A673 (cell line): Measurements from ENCODE around the gene MAEA. TPM values are rescaled to one million over a fixed set of nuclear protein-coding genes. Genes with fewer than 3 reads are reported as not detected.
"Not testable (repeated sequence)": the region's sequence is repeated elsewhere in the genome, so short reads cannot be mapped to it uniquely, and the experiment has no call there.

Experiments
- BruUV-seq: library from RNA; stranded (reverse); fragments of 400-500 nt; replicated peaks from 2 replicates; lab custom pipeline; 2021; lab: Mats Ljungman, UMichigan
- CTCF ChIA-PET: fragments of 300-600 bp; sonication (Branson Sonifier 250); formaldehyde crosslinking; loops from one replicate; lab custom pipeline; 2022; ENCODE audit warnings: antibody characterized with exemption; lab: Charles Lee
- POLR2A ChIA-PET: fragments of 300-600 bp; sonication (Branson Sonifier 250); formaldehyde crosslinking; loops from one replicate; lab custom pipeline; 2022; ENCODE audit warnings: antibody characterized with exemption; ENCODE audit not compliant: low non-redundant PET; lab: Charles Lee
- DNase-seq: peaks from one replicate; pipeline ENCODE4 v3.0.0-alpha.2; 2015; ENCODE audit warnings: low spot score
- H3K27ac ChIP-seq: fragments of 200-600 bp; sonication (generic); 2 replicates; pipeline ENCODE4 v1.5.1; 2016; ENCODE audit warnings: mixed run types, low read depth, mild to moderate bottlenecking, mixed read lengths, antibody characterized with exemption, low read length; ENCODE audit not compliant: poor library complexity, severe bottlenecking
- H3K27me3 ChIP-seq: fragments of 200-600 bp; sonication (generic); replicated peaks from 2 replicates; pipeline ENCODE4 v1.6.1; 2017; ENCODE audit warnings: mixed run types, low read depth, mild to moderate bottlenecking, mixed read lengths, antibody characterized with exemption, low read length; ENCODE audit not compliant: insufficient read depth, poor library complexity
- H3K36me3 ChIP-seq: fragments of 200-600 bp; sonication (generic); 2 replicates; pipeline ENCODE4 v1.6.1; 2016; ENCODE audit warnings: mixed run types, mild to moderate bottlenecking, mixed read lengths, antibody characterized with exemption, low read length; ENCODE audit not compliant: insufficient read depth, poor library complexity, severe bottlenecking
- H3K4me1 ChIP-seq: fragments of 200-600 bp; sonication (generic); 2 replicates; pipeline ENCODE4 v1.6.1; 2017; ENCODE audit warnings: mixed run types, mild to moderate bottlenecking, mixed read lengths, antibody characterized with exemption, low read length; ENCODE audit not compliant: insufficient read depth, poor library complexity, severe bottlenecking
- H3K4me3 ChIP-seq: fragments of 200-600 bp; sonication (generic); 2 replicates; pipeline ENCODE4 v1.5.1; 2016; ENCODE audit warnings: low read depth, mixed run types, mild to moderate bottlenecking, mixed read lengths, low read length; ENCODE audit not compliant: poor library complexity, severe bottlenecking
- H3K9me3 ChIP-seq: fragments of 200-600 bp; sonication (generic); 2 replicates; pipeline ENCODE4 v1.6.1; 2016; ENCODE audit warnings: mixed run types, low read depth, mild to moderate bottlenecking, mixed read lengths, antibody characterized with exemption, low read length; ENCODE audit not compliant: poor library complexity, severe bottlenecking
- CTCF ChIP-seq: fragments of 300-800, 200-600 bp; sonication (generic); conservative IDR thresholded peaks from 2 replicates; pipeline ENCODE4 v1.5.1; 2017; ENCODE audit warnings: low read depth, mild to moderate bottlenecking, antibody characterized with exemption, low read length, moderate library complexity, mixed read lengths
- EZH2 ChIP-seq: fragments of 200-600 bp; sonication (generic); IDR thresholded peaks from 2 replicates; pipeline ENCODE4 v1.6.1; 2017; ENCODE audit warnings: borderline replicate concordance, low read depth, mild to moderate bottlenecking, mixed read lengths, antibody characterized with exemption, low read length; ENCODE audit not compliant: poor library complexity, severe bottlenecking
- intact Hi-C: fragments of 100-400 bp; cut with micrococcal nuclease; formaldehyde crosslinking; loops from one replicate; pipeline ENCODE4 v1.10.0; 2022; ENCODE audit not compliant: unreplicated experiment
- total RNA-seq: library from RNA; stranded (reverse); gene quantifications from 2 replicates; pipeline ENCODE4 v1.2.3, GENCODE V29; 2021

Gene MAEA
- total RNA-seq, 1 experiment from 2014 or later: 87.0 TPM

GRCh38 chr4:1333256-1333655, 43.6 kb downstream of the MAEA start:
- CTCF ChIA-PET: no interaction called here
- H3K4me1 ChIP-seq: no peaks in the 10 kb centered on the region
- no peak for DNase-seq
- no peaks in the 10 kb centered on the region for H3K9me3 ChIP-seq
- POLR2A ChIA-PET: no interaction called here
- intact Hi-C loops: no loop called here
- H3K27me3 ChIP-seq: no peaks in the 10 kb centered on the region
- no TSS peak for BruUV-seq
- no peak overlapping the region for H3K4me3 ChIP-seq
- TF ChIP-seq CTCF (no peak), EZH2 (no peak)
- H3K36me3 ChIP-seq: peaks cover 37% of the 10 kb centered on the region
- no peak overlapping the region for H3K27ac ChIP-seq

GRCh38 chr4:1333851-1334578, 44.3 kb downstream of the MAEA start:
- DNase-seq, H3K4me3 ChIP-seq, CTCF ChIA-PET, POLR2A ChIA-PET, BruUV-seq, H3K27me3 ChIP-seq, H3K4me1 ChIP-seq, H3K9me3 ChIP-seq, intact Hi-C loops, H3K27ac ChIP-seq: not testable (repeated sequence)
- peaks cover 36% of the 10 kb centered on the region for H3K36me3 ChIP-seq

GRCh38 chr4:1334579-1334895, 44.8 kb downstream of the MAEA start:
- intact Hi-C loops: no loop called here
- ChIA-PET CTCF (no interaction called here), POLR2A (no interaction called here)
- Histone ChIP-seq H3K36me3 (peaks cover 41% of the 10 kb centered on the region), H3K4me3 (no peak overlapping the region), H3K9me3 (no peaks in the 10 kb centered on the region), H3K27me3 (no peaks in the 10 kb centered on the region), H3K4me1 (no peaks in the 10 kb centered on the region), H3K27ac (no peak overlapping the region)
- BruUV-seq: no TSS peak
- TF ChIP-seq CTCF (no peak), EZH2 (no peak)
- DNase-seq: no peak

- H3K27ac ChIP-seq, DNase-seq, CTCF ChIA-PET, intact Hi-C loops, H3K9me3 ChIP-seq, POLR2A ChIA-PET, H3K27me3 ChIP-seq, H3K4me1 ChIP-seq, H3K4me3 ChIP-seq, BruUV-seq: not testable (repeated sequence)
- peaks cover 49% of the 10 kb centered on the region for H3K36me3 ChIP-seq
These were observed 45.6 kb downstream of the MAEA start for GRCh38 chr4:1335193-1335883.
